HG03103 (cell line): ENCODE data around the gene POU6F2.
"Not testable (repeated sequence)": the region's sequence is repeated elsewhere in the genome, so short reads cannot be mapped to it uniquely, and the experiment has no call there.

Experiments
- ATAC-seq: cut with Tn5 transposase; IDR thresholded peaks from one replicate; pipeline ENCODE4 v1.9.1; 2021; ENCODE audit warnings: low read depth; ENCODE audit not compliant: unreplicated experiment

Gene POU6F2

GRCh38 chr7:39376881-39377280 is 399.2 kb downstream of the POU6F2 start:
- not testable (repeated sequence) for ATAC-seq

GRCh38 chr7:39379416-39379815 is 401.7 kb downstream of the POU6F2 start:
- no peak for ATAC-seq

- no peak for ATAC-seq
Measured at GRCh38 chr7:39383136-39383535, 405.4 kb downstream of the POU6F2 start.

GRCh38 chr7:39384386-39384785 is 406.7 kb downstream of the POU6F2 start:
- ATAC-seq: no peak

GRCh38 chr7:39386718-39387117 is 409.0 kb downstream of the POU6F2 start:
- no peak for ATAC-seq

- ATAC-seq: no peak
Measured at GRCh38 chr7:39392151-39392550, 414.4 kb downstream of the POU6F2 start.

GRCh38 chr7:39394105-39394680 is 416.5 kb downstream of the POU6F2 start:
- no peak for ATAC-seq

GRCh38 chr7:39399458-39399857 is 421.7 kb downstream of the POU6F2 start:
- ATAC-seq: no peak

GRCh38 chr7:39399986-39400385 is 422.3 kb downstream of the POU6F2 start:
- no peak for ATAC-seq

GRCh38 chr7:39400836-39401235 is 423.1 kb downstream of the POU6F2 start:
- ATAC-seq: no peak

GRCh38 chr7:39402034-39402433 is 424.3 kb downstream of the POU6F2 start:
- no peak for ATAC-seq

- no peak for ATAC-seq
Measured at GRCh38 chr7:39404907-39405306, 427.2 kb downstream of the POU6F2 start.

- ATAC-seq: no peak
Measured at GRCh38 chr7:39405581-39405980, 427.9 kb downstream of the POU6F2 start.

GRCh38 chr7:39406467-39406866 is 428.8 kb downstream of the POU6F2 start:
- no peak for ATAC-seq

GRCh38 chr7:39407137-39407536 is 429.4 kb downstream of the POU6F2 start:
- ATAC-seq: no peak

GRCh38 chr7:39407723-39408122 is 430.0 kb downstream of the POU6F2 start:
- no peak for ATAC-seq

- no peak for ATAC-seq
Measured at GRCh38 chr7:39408906-39409305, 431.2 kb downstream of the POU6F2 start.

- ATAC-seq: no peak
Measured at GRCh38 chr7:39410582-39410981, 432.9 kb downstream of the POU6F2 start.

GRCh38 chr7:39413636-39414223 is 436.0 kb downstream of the POU6F2 start:
- no peak for ATAC-seq

GRCh38 chr7:39414224-39415035 is 436.7 kb downstream of the POU6F2 start:
- peak; percentile 84 for ATAC-seq

- no peak for ATAC-seq
Measured at GRCh38 chr7:39415091-39415787, 437.5 kb downstream of the POU6F2 start.
